ENCODE measurements around the gene TMEM185B.

Gene TMEM185B

DNA sequence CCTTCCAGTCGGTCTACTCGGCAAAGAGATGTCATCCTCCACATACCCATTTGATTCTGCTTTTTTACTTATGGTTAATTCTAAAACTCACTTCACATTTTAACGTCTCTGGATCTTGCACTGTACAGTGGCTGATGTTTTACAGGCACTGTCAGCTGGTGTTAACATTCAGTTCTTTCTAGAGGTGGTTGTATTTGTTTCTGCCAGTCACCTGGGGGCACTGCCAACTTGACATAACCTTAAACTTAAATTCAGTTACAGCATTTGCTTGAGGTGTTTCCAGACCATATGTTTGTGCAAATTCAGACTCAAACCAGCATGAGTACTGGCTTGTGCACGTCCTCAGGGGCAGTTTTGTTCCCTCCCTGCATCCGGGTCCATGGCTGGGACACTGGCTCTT, 5.3 kb upstream of the TMEM185B start:
- H3K4me1 ChIP-seq (ENCODE audit: control insufficient read depth, insufficient read depth, low read length), result peaks cover 12% of the 10 kb centered on the region
- H3K4me3 ChIP-seq (ENCODE audit: low read length), result no peak overlapping the region
- no peaks in the 10 kb centered on the region for H3K9me3 ChIP-seq (replicated peaks; ENCODE audit: low read length)
- no peaks in the 10 kb centered on the region for H3K27me3 ChIP-seq (ENCODE audit: control insufficient read depth, insufficient read depth, low read length)
- no peak overlapping the region for H3K9ac ChIP-seq (ENCODE audit: low read depth, low read length)
- H3K36me3 ChIP-seq (ENCODE audit: insufficient read depth, low read length), result no peaks in the 10 kb centered on the region
- H3K4me2 ChIP-seq (ENCODE audit: low read length), result no peak overlapping the region

- Histone ChIP-seq H3K36me3 (ENCODE audit: insufficient read depth, low read length) (peaks cover 2% of the 10 kb centered on the region), H3K27me3 (ENCODE audit: control insufficient read depth, insufficient read depth, low read length) (no peaks in the 10 kb centered on the region), H3K4me3 (ENCODE audit: low read length) (no peak overlapping the region), H3K9ac (ENCODE audit: low read depth, low read length) (no peak overlapping the region), H3K4me1 (ENCODE audit: control insufficient read depth, insufficient read depth, low read length) (peaks cover 18% of the 10 kb centered on the region), H3K4me2 (ENCODE audit: low read length) (no peak overlapping the region), H3K9me3 (replicated peaks; ENCODE audit: low read length) (no peaks in the 10 kb centered on the region)
Observed at GRCh38 chr2:120227111-120227991, 4.2 kb upstream of the TMEM185B start.

- H3K27me3 ChIP-seq (ENCODE audit: control insufficient read depth, insufficient read depth, low read length), result no peaks in the 10 kb centered on the region
- H3K4me1 ChIP-seq (ENCODE audit: control insufficient read depth, insufficient read depth, low read length), result peaks cover 22% of the 10 kb centered on the region
- no peak overlapping the region for H3K4me3 ChIP-seq (ENCODE audit: low read length)
- H3K9ac ChIP-seq (ENCODE audit: low read depth, low read length), result no peak overlapping the region
- peaks cover 5% of the 10 kb centered on the region for H3K36me3 ChIP-seq (ENCODE audit: insufficient read depth, low read length)
- no peaks in the 10 kb centered on the region for H3K9me3 ChIP-seq (replicated peaks; ENCODE audit: low read length)
- H3K4me2 ChIP-seq (ENCODE audit: low read length), result no peak overlapping the region
Observed at GRCh38 chr2:120226316-120226715, 3.1 kb upstream of the TMEM185B start.

DNA sequence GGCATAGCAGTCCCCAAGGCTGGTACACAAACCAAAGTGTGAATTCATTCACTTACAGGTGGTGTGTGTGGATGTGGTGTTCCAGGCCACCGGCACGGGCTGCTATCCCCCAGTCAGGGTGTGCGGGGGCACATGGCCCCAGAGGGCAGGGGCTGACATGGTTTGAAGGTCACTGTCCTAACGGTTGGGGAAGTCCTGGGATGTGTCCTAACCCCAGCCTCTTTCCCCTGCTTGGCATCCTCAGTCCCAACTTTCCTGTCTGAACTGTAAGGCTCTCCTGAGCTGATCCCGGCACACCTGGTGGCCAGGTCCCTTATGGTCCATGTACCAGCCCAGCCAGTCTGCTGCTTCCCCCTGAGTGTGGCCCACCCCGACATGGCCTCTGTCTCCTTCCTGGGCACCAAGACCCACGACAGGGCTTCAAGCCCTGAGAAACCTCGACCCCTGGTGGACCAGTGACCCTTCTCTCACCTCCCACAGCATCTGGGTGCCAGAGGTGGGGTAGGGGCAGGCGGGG, 2.4 kb upstream of the TMEM185B start:
- H3K36me3 ChIP-seq (ENCODE audit: insufficient read depth, low read length), result peaks cover 5% of the 10 kb centered on the region

GRCh38 chr2:120224735-120225548, 1.7 kb upstream of the TMEM185B start:
- peaks cover 27% of the 10 kb centered on the region for H3K4me1 ChIP-seq (ENCODE audit: control insufficient read depth, insufficient read depth, low read length)
- H3K27me3 ChIP-seq (ENCODE audit: control insufficient read depth, insufficient read depth, low read length), result no peaks in the 10 kb centered on the region

More for the DNA sequence above, 2.4 kb upstream of the TMEM185B start:
- Histone ChIP-seq H3K9ac (ENCODE audit: low read depth, low read length) (no peak overlapping the region), H3K27me3 (ENCODE audit: control insufficient read depth, insufficient read depth, low read length) (no peaks in the 10 kb centered on the region), H3K4me2 (ENCODE audit: low read length) (no peak overlapping the region), H3K4me3 (ENCODE audit: low read length) (no peak overlapping the region), H3K9me3 (replicated peaks; ENCODE audit: low read length) (no peaks in the 10 kb centered on the region), H3K4me1 (ENCODE audit: control insufficient read depth, insufficient read depth, low read length) (peaks cover 27% of the 10 kb centered on the region)

DNA sequence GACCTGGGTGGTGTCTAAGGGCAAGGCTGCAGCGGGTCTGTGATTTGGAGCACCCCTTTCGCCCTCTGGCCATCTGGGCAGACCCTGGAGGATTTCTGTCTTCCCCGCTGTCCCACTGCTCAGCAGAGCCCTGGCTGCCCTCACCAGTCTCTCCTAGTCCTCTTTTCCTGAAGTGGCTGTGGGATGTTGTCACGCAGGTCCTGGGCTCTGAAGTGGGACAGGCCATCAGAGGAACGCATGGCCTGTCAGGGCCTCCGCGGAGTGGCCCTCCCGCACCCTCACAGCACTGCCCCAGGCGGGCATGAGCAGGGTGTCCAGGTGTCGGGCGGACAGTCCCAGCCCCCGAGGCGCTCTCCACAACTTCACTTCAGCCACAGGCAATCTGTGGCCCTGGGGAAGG, 1.1 kb upstream of the TMEM185B start:
- no peaks in the 10 kb centered on the region for H3K9me3 ChIP-seq (replicated peaks; ENCODE audit: low read length)
- H3K36me3 ChIP-seq (ENCODE audit: insufficient read depth, low read length), result peaks cover 5% of the 10 kb centered on the region
- H3K4me3 ChIP-seq (ENCODE audit: low read length), result peak overlapping the region; percentile 81
- H3K4me2 ChIP-seq (ENCODE audit: low read length), result peak overlapping the region; percentile 77
- H3K27me3 ChIP-seq (ENCODE audit: control insufficient read depth, insufficient read depth, low read length), result no peaks in the 10 kb centered on the region
- no peak overlapping the region for H3K9ac ChIP-seq (ENCODE audit: low read depth, low read length)
- peaks cover 27% of the 10 kb centered on the region for H3K4me1 ChIP-seq (ENCODE audit: control insufficient read depth, insufficient read depth, low read length)

More at GRCh38 chr2:120224735-120225548, 1.7 kb upstream of the TMEM185B start:
- Histone ChIP-seq H3K9ac (ENCODE audit: low read depth, low read length) (no peak overlapping the region), H3K4me2 (ENCODE audit: low read length) (no peak overlapping the region), H3K4me3 (ENCODE audit: low read length) (no peak overlapping the region), H3K36me3 (ENCODE audit: insufficient read depth, low read length) (peaks cover 5% of the 10 kb centered on the region), H3K9me3 (replicated peaks; ENCODE audit: low read length) (no peaks in the 10 kb centered on the region)

GRCh38 chr2:120222186-120223033, 790 bp downstream of the TMEM185B start:
- Histone ChIP-seq H3K36me3 (ENCODE audit: insufficient read depth, low read length) (peaks cover 5% of the 10 kb centered on the region), H3K9me3 (replicated peaks; ENCODE audit: low read length) (no peaks in the 10 kb centered on the region), H3K4me1 (ENCODE audit: control insufficient read depth, insufficient read depth, low read length) (peaks cover 27% of the 10 kb centered on the region), H3K4me2 (ENCODE audit: low read length) (peak overlapping the region; percentile 77), H3K4me3 (ENCODE audit: low read length) (peak overlapping the region; percentile 81), H3K27me3 (ENCODE audit: control insufficient read depth, insufficient read depth, low read length) (no peaks in the 10 kb centered on the region), H3K9ac (ENCODE audit: low read depth, low read length) (peak overlapping the region; percentile 89)

DNA sequence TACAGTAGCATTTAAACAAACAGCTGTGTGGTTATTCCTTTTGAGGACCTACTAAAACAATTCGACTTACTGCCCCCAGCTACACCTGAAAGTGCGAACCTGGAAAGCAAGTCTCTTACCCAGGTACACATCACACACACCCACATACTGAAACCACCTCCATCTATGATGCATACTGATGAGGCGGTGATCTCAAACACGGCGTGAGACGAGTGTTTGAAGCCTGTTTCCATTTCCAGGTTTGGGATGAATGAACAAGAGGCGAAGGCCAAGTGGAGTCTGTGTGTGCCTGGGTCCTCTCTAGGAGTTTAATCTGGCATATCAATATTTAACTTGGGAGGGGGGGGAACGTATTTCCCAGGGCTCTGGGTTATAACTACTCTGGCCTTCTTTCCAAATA, 1.6 kb downstream of the TMEM185B start:
- H3K4me2 ChIP-seq (ENCODE audit: low read length), result peak overlapping the region; percentile 48
- no peak overlapping the region for H3K9ac ChIP-seq (ENCODE audit: low read depth, low read length)
- peak overlapping the region; percentile 36 for H3K4me3 ChIP-seq (ENCODE audit: low read length)
- peaks cover 5% of the 10 kb centered on the region for H3K36me3 ChIP-seq (ENCODE audit: insufficient read depth, low read length)
- no peaks in the 10 kb centered on the region for H3K9me3 ChIP-seq (replicated peaks; ENCODE audit: low read length)
- H3K27me3 ChIP-seq (ENCODE audit: control insufficient read depth, insufficient read depth, low read length), result no peaks in the 10 kb centered on the region
- peaks cover 27% of the 10 kb centered on the region for H3K4me1 ChIP-seq (ENCODE audit: control insufficient read depth, insufficient read depth, low read length)

DNA sequence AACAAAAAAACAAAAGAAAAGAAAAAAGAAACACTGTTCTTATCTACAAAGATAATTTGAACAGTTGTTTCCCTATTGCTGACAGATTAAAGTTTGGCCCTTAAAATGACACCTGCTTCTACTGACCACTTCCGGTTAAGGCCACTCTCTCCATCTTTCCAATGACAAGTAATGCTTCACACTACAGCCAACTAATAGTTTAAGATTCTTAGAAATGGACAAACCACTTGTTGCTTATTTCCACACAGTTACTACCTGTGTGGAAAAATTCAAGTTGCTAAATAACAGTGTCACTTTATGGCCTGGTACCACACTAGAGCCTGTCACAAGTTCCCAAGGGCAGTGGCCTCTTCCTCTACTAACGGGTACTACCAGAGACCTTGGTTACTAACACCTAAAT, 2.4 kb downstream of the TMEM185B start:
- H3K4me2 ChIP-seq (ENCODE audit: low read length), result peak overlapping the region; percentile 48
- H3K9me3 ChIP-seq (replicated peaks; ENCODE audit: low read length), result no peaks in the 10 kb centered on the region
- peaks cover 5% of the 10 kb centered on the region for H3K36me3 ChIP-seq (ENCODE audit: insufficient read depth, low read length)
- H3K27me3 ChIP-seq (ENCODE audit: control insufficient read depth, insufficient read depth, low read length), result no peaks in the 10 kb centered on the region
- H3K9ac ChIP-seq (ENCODE audit: low read depth, low read length), result no peak overlapping the region
- no peak overlapping the region for H3K4me3 ChIP-seq (ENCODE audit: low read length)
- H3K4me1 ChIP-seq (ENCODE audit: control insufficient read depth, insufficient read depth, low read length), result peaks cover 27% of the 10 kb centered on the region

DNA sequence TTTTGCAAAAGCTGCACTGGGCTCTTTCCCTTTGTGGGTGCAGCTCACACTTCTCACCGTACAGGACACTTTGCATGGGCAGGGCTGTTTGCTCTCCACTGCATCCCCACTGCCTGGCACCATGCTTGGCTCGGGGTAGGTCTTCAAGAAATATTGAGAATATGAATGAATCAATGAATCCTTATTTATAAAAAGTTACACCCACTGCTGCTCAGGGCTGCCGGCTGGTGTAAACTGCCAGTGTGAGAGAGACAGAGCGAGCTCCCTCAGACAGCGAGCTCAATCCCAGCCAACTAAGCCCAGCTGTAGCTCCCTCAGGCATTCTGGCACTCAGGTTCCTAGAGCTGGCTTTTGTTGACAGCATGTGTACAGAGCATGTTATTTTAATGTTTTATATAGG, 3.4 kb downstream of the TMEM185B start:
- Histone ChIP-seq H3K9ac (ENCODE audit: low read depth, low read length) (no peak overlapping the region), H3K27me3 (ENCODE audit: control insufficient read depth, insufficient read depth, low read length) (no peaks in the 10 kb centered on the region), H3K4me2 (ENCODE audit: low read length) (no peak overlapping the region), H3K9me3 (replicated peaks; ENCODE audit: low read length) (no peaks in the 10 kb centered on the region), H3K36me3 (ENCODE audit: insufficient read depth, low read length) (peaks cover 5% of the 10 kb centered on the region), H3K4me1 (ENCODE audit: control insufficient read depth, insufficient read depth, low read length) (peaks cover 27% of the 10 kb centered on the region), H3K4me3 (ENCODE audit: low read length) (no peak overlapping the region)

DNA sequence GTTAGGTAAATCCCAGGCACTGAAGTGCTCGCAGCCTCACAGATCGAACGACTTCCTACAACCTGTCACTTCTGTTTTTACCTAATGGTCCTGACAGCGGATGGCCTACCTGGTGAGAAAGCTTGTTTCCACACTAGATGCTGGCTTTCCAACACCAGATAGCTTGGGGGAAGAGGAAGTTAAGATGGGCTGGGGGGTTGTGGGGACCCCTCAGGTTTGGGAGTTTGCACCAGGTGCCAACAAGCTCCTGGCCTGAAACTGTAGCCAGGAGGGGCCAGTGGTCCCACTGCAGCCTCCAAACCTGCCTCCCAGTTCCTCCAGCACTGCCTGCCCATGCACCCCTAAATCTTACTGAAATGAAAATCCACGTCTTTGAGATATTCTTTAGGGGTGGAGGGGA, 3.9 kb downstream of the TMEM185B start:
- H3K9ac ChIP-seq (ENCODE audit: low read depth, low read length), result no peak overlapping the region
- H3K27me3 ChIP-seq (ENCODE audit: control insufficient read depth, insufficient read depth, low read length), result no peaks in the 10 kb centered on the region
- peaks cover 27% of the 10 kb centered on the region for H3K4me1 ChIP-seq (ENCODE audit: control insufficient read depth, insufficient read depth, low read length)
- peaks cover 5% of the 10 kb centered on the region for H3K36me3 ChIP-seq (ENCODE audit: insufficient read depth, low read length)
- H3K4me3 ChIP-seq (ENCODE audit: low read length), result no peak overlapping the region
- H3K9me3 ChIP-seq (replicated peaks; ENCODE audit: low read length), result no peaks in the 10 kb centered on the region
- no peak overlapping the region for H3K4me2 ChIP-seq (ENCODE audit: low read length)

Data from skeletal muscle satellite cell (primary cell).